ENCODE measurements around the gene SFMBT2. TPM values are rescaled to one million over a fixed set of nuclear protein-coding genes. Genes with fewer than 3 reads are reported as not detected.
"Not testable (repeated sequence)": the region's sequence is repeated elsewhere in the genome, so short reads cannot be mapped to it uniquely, and the experiment has no call there.

Gene SFMBT2
- total and polyA plus RNA-seq, 12 donors: 3.7 to 17.9 (median 12.7) TPM

DNA sequence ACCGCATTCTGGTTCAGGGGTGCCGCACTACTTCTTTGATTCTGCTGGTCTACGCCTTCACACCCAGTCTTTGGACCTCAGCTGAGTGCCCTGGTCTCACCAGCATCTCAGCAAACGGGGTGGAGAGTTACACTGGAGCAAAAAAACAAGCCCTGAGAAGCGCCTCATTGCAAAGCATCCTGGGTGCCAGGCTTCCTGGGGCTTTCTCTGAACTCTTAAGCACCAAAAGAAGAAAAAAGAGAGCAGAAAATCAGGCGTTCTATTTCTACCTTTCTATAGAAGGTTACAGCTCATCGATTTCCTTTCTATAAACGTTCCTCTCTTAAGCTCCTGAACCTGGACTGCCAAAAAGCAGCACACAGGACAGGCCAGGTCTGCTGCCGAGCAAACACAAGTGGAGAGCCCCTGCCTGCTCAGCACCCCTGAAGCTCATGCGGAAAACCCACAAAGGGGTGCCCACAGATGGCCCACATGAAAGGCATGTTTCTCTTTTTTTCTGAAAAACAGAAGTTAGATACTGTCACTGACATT, 217.9 kb downstream of the SFMBT2 start:
- intact Hi-C loops (cut with DNase I): no loop called here
- TF ChIP-seq, protein P1, sequence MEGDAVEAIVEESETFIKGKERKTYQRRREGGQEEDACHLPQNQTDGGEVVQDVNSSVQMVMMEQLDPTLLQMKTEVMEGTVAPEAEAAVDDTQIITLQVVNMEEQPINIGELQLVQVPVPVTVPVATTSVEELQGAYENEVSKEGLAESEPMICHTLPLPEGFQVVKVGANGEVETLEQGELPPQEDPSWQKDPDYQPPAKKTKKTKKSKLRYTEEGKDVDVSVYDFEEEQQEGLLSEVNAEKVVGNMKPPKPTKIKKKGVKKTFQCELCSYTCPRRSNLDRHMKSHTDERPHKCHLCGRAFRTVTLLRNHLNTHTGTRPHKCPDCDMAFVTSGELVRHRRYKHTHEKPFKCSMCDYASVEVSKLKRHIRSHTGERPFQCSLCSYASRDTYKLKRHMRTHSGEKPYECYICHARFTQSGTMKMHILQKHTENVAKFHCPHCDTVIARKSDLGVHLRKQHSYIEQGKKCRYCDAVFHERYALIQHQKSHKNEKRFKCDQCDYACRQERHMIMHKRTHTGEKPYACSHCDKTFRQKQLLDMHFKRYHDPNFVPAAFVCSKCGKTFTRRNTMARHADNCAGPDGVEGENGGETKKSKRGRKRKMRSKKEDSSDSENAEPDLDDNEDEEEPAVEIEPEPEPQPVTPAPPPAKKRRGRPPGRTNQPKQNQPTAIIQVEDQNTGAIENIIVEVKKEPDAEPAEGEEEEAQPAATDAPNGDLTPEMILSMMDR (IDR thresholded peaks at IDR 0.05): no peak
- TF ChIP-seq POLR2A (IDR thresholded peaks at IDR 0.05): no peak
- no peak overlapping the region for H3K27ac ChIP-seq
- H3K4me3 ChIP-seq: no peak overlapping the region
- DNase-seq: no peak
- H3K36me3 ChIP-seq (replicated peaks in 1 of 2): peaks cover 0 to 22% of the 10 kb centered on the region in 2 donors
- H3K27me3 ChIP-seq: no peaks in the 10 kb centered on the region
- H3K9me3 ChIP-seq (replicated peaks in 1 of 3): peaks cover 0 to 6% (median 0%) of the 10 kb centered on the region in 3 donors
- no peaks in the 10 kb centered on the region for H3K4me1 ChIP-seq (replicated peaks in 1 of 2)
- WGBS, 4 donors: 83 to 94% (median 88%) methylated on average over 10 of the region's 10 CpGs

- peaks cover 0 to 21% of the 10 kb centered on the region in 2 donors for H3K36me3 ChIP-seq (replicated peaks in 1 of 2)
- WGBS, 4 donors: 88 to 95% (median 94%) methylated on average over 9 of the region's 9 CpGs
- intact Hi-C loops (cut with DNase I): no loop called here
These were observed 218.8 kb downstream of the SFMBT2 start for GRCh38 chr10:7192061-7192460.

DNA sequence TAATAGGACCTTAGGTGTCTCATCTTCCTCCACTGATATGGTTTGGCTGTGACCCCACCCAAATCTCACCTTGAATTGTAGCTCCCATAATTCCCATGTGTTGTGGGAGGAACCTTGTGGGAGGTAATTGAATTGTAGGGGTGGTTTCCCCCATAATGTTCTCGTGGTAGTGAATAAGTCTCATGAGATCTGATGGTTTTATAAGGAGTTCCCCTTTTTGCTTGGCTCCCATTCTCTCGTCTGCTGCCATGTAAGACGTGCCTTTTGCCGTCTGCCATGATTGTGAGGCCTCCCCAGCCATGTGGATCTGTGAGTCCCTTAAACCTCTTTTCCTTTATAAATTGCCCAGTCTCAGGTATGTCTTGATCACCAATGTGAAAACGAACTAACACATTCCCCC, 220.1 kb downstream of the SFMBT2 start:
- H3K9me3 ChIP-seq (replicated peaks in 1 of 3); intact Hi-C loops (cut with DNase I); H3K4me3 ChIP-seq; H3K27me3 ChIP-seq; H3K4me1 ChIP-seq (replicated peaks in 1 of 2); H3K27ac ChIP-seq; DNase-seq: not testable (repeated sequence)
- H3K36me3 ChIP-seq (replicated peaks in 1 of 2): peaks cover 0 to 13% of the 10 kb centered on the region in 2 donors
- 87 to 95% (median 89%) methylated on average over 5 of the region's 5 CpGs for WGBS, 4 donors

More at GRCh38 chr10:7192061-7192460, 218.8 kb downstream of the SFMBT2 start:
- no peak for DNase-seq
- no peak overlapping the region for H3K4me3 ChIP-seq
- no peaks in the 10 kb centered on the region for H3K27me3 ChIP-seq
- no peaks in the 10 kb centered on the region for H3K4me1 ChIP-seq (replicated peaks in 1 of 2)
- H3K9me3 ChIP-seq (replicated peaks in 1 of 3): peaks cover 0 to 6% (median 0%) of the 10 kb centered on the region in 3 donors
- no peak overlapping the region for H3K27ac ChIP-seq
- TF ChIP-seq, protein P1 (IDR thresholded peaks at IDR 0.05): no peak
- no peak for TF ChIP-seq POLR2A (IDR thresholded peaks at IDR 0.05)

DNA sequence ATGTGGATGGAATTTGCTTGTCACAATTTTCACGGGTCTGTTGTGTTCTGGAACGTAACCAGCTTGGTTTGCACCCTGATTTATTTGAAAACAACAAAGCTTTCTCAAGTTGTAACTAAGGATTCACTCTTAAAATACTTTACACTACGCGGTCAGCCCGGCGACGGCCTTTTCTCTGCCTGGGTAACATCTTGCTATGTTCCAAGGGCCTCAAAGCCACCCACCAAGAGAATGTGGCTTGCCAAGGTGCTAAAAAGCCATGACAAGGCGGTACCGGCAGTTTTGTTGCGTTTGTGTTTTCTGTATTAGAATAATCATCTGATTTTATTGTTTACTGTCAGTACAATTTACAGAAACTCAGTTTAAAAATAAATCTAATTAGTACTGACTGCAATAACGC, 220.9 kb downstream of the SFMBT2 start:
- Histone ChIP-seq H3K4me3 (no peak overlapping the region), H3K36me3 (replicated peaks in 1 of 2) (peaks cover 0 to 9% of the 10 kb centered on the region in 2 donors), H3K27me3 (no peaks in the 10 kb centered on the region), H3K4me1 (replicated peaks in 1 of 2) (no peaks in the 10 kb centered on the region), H3K27ac (no peak overlapping the region), H3K9me3 (replicated peaks in 1 of 3) (no peaks in the 10 kb centered on the region)
- intact Hi-C loops (cut with DNase I): no loop called here
- TF ChIP-seq POLR2A (IDR thresholded peaks at IDR 0.05): no peak
- TF ChIP-seq, protein P1 (IDR thresholded peaks at IDR 0.05): no peak
- WGBS, 4 donors: 88 to 92% (median 90%) methylated on average over 11 of the region's 11 CpGs
- no peak for DNase-seq

DNA sequence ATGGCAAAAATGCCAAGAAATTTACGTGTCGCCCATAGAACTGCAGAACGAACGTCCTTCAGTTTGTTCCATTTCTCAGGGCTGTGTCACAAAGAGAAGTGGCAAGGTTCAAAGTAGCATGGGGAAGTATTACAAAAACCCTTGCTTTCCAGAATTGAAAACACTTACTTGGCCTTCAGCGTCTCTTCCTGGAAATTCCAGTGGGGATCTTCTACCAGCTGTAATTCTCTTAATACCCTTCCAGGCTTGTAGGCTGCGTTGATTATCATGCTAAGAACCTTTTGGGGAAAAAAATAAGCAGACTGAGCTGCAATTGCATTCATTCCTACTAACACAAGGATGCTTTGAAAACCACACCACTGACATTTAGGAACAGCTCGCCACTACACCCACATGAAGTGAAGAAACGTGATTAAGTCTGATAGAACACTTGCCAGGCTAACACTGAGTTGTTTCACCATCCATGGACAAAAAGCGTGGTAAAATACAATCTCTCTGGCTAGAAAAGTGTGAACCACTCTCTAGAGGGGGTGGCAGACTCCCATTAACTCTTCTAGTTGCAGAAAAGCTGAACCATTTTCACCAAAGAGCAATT, 222.3 kb downstream of the SFMBT2 start:
- no peak for TF ChIP-seq POLR2A (IDR thresholded peaks at IDR 0.05)
- TF ChIP-seq, protein P1 (IDR thresholded peaks at IDR 0.05): no peak
- DNase-seq: no peak
- intact Hi-C loops (cut with DNase I): no loop called here
- no peaks in the 10 kb centered on the region for H3K4me1 ChIP-seq (replicated peaks in 1 of 2)
- no peak overlapping the region for H3K4me3 ChIP-seq
- no peaks in the 10 kb centered on the region for H3K9me3 ChIP-seq (replicated peaks in 1 of 3)
- peaks cover 0 to 4% of the 10 kb centered on the region in 2 donors for H3K36me3 ChIP-seq (replicated peaks in 1 of 2)
- H3K27ac ChIP-seq: no peak overlapping the region
- no peaks in the 10 kb centered on the region for H3K27me3 ChIP-seq
- 76 to 81% (median 80%) methylated on average over 9 of the region's 9 CpGs for WGBS, 4 donors
